Smooth muscle cell of the brain vasculature (primary cell): ENCODE data around the gene EPHA10.
"Not testable (repeated sequence)": the region's sequence is repeated elsewhere in the genome, so short reads cannot be mapped to it uniquely, and the experiment has no call there.

ENCODE experiments used
- DNase-seq: peaks from one replicate; pipeline ENCODE4 v3.0.0-alpha.2; 2012; ENCODE audit warnings: low read depth, low spot score

EPHA10 gene

DNA sequence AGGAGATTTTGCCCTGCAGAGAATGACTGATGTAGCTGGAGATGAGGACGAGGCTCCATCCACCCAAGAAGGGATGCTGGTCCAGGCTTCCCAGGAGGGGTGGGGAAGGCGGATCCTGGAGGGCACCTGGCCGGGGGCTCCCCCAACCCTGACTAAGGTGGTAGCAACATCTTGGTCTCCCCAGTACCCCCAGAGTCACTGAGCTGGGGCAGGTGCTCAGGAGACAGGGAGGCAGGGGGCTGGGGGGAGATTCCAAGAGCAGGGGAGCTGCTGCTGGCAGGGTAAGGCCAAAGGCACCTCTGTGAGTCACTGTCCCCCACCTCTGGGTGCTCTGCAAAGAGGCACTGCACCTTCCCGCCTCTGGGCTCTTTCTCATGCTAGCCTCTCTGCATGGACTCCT, 48.6 kb downstream of the EPHA10 start:
- DNase-seq: no peak

DNA sequence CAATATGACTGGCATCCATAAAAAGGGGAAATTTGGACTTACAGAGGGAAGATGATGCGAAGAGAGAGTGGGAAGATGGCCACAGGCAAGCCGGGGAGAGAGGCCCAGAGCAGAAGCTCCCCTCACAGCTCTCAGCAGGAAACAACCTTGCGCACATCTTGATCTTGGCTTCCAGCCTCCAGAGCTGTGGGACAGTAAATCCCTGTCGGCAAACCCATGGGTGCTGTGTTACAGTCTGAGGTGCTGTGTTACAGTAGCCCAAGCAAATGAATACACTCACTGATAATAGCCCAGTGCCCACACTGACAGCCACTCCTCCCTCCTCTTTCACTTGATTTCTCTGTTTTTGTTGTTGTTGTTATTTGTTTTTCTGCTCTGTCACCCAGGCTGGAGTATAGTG, 50.2 kb downstream of the EPHA10 start:
- no peak for DNase-seq

- DNase-seq: no peak
These were observed 50.7 kb downstream of the EPHA10 start for GRCh38 chr1:37714226-37714625.

- DNase-seq: no peak
These were observed 56.4 kb downstream of the EPHA10 start for GRCh38 chr1:37708471-37708870.

GRCh38 chr1:37705399-37705798, 59.5 kb downstream of the EPHA10 start:
- DNase-seq: no peak

GRCh38 chr1:37704966-37705365, 60.0 kb downstream of the EPHA10 start:
- DNase-seq: no peak

- DNase-seq: no peak
These were observed 61.9 kb downstream of the EPHA10 start for GRCh38 chr1:37703061-37703460.

DNA sequence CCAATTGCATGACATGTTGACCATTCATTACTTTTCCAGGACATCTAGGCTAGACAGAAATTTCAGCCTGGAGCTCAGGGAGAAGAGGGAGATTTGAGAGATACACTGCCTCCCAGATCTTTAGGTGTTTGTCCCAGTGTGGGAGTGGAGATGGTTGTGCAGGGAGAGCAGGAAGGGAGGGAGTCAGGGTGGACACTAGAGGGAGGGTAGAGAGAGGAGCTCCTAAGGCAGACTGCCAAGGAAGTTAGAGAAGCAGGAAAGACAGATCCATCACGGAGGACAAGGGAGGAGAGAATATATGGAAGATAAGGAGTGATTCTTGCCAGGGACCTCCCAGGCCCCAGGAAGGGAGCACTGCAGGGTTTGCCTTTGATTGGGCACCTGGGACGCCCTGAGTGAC, 63.9 kb downstream of the EPHA10 start:
- no peak for DNase-seq

DNA sequence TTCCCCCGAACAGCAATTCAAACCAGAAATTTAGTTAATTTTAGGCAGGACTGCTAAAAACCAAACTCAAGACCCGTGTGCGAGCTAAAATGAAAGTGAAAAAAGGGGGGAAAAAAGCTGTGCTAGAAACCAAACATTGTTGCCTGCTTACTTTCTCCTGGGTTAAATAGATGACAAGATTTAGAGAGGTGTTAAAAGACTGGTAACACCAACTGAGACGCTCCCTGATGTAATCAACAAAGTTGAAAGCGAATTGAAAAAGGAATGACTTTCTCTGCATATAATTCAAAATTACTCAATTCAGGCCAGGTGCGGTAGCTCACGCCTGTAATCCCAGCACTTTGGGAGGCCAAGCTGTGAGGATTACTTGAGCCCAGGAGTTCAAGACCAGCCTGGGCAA, 65.8 kb downstream of the EPHA10 start:
- DNase-seq: no peak

DNA sequence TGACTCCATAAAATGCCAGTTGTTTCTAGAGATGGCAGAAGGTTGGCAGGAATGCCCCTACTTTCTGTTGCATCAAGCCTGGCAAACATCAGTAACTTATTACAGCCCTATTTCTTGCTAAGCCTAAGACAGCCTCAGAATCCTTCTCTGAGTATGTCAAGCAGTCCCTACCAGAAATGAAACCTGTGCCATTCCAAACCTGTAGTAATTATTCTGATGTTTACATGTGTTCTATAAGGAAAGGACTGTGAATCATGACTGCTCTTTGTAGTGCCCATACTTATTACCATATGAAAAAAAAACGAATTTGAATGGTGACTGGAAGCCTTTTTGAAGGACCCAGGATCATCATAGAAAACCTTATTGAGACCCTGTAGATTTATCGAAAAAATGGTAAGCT, 67.2 kb downstream of the EPHA10 start:
- DNase-seq: no peak

DNA sequence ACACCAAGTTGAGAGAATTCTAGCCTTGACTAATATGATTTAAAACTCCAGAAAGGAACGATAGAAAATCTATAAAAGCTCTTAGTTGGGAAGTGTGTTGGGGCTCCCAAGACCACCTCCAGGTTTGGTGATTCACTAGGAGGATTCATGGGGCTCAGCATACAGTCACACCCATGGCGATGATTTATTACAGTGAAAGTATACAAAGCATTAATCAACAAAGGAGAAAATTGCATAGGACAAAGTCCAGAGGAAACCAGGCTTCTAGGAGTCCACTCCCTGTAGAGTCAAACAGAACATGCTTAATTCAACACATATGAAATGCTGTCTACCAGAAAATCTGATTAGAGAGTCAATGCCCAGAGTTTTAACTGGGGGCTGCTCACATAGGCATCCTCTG, 67.8 kb downstream of the EPHA10 start:
- DNase-seq: no peak

- DNase-seq: no peak
These were observed 72.1 kb downstream of the EPHA10 start for GRCh38 chr1:37692834-37693175.

- DNase-seq: peak; percentile 93
These were observed 72.7 kb downstream of the EPHA10 start, which contains the start of gene CDCA8 for GRCh38 chr1:37692078-37692833. Gene CDCA8, plus strand, starts transcription at chr1:37692516. Its CDS starts 175 bp downstream, at chr1:37692691.

- DNase-seq: no peak
These were observed 73.3 kb downstream of the EPHA10 start for GRCh38 chr1:37691497-37692077.

- DNase-seq: no peak
These were observed 76.0 kb downstream of the EPHA10 start for GRCh38 chr1:37688926-37689325.

- DNase-seq: not testable (repeated sequence)
These were observed 77.2 kb downstream of the EPHA10 start for GRCh38 chr1:37687764-37688163.

- no peak for DNase-seq
These were observed 79.2 kb downstream of the EPHA10 start for GRCh38 chr1:37685722-37686121.

DNA sequence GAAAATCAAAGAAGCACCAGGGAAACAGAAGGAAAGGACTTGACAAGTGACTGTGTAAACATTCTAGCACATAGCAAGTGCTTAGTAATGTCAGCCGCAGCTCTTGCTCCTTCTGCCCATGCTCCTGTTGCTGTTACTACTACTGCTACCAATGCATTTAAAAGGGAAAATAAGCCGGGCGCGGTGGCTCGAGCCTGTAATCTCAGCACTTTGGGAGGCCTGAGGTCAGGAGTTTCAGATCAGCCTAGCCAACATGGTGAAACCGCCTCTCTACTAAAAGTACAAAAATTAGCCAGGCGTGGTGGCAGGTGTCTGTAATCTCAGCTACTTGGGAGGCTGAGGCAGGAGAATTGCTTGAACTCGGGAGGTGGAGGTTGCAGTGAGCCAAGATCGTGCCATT, 80.7 kb downstream of the EPHA10 start:
- not testable (repeated sequence) for DNase-seq

DNA sequence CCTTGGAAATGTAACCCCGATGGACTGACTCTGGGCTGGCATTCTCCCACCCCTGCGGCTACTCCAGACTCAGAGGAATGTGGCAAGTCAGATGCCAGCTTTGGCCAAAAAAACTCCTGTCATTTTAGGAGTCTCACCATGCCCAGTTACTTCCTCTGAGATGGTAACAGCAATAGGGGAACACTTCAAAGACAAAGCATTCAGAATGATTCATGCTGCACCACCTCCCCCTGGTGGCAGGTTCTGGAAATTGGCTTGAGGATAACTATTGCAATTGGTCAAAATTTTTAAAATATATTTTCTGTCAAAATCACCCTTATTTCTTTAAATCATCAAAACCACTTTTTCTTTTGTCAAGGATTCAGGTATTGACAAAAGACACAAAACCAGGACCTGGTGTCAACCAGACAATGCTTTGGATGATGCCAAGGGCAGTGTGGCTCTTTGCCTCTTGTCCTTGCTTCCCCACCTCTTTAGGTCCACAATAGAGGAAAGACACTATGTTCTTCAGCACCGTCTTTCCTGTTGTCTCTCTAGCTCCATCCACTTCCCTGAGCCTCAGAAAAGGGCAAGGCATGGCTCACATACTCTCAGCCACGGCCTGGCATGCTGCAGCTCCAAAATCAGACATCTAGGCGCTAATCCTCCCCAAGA, 82.5 kb downstream of the EPHA10 start:
- DNase-seq: no peak

GRCh38 chr1:37680933-37681332, 84.0 kb downstream of the EPHA10 start:
- DNase-seq: no peak

- no peak for DNase-seq
These were observed 87.1 kb downstream of the EPHA10 start for GRCh38 chr1:37677808-37678207.

DNA sequence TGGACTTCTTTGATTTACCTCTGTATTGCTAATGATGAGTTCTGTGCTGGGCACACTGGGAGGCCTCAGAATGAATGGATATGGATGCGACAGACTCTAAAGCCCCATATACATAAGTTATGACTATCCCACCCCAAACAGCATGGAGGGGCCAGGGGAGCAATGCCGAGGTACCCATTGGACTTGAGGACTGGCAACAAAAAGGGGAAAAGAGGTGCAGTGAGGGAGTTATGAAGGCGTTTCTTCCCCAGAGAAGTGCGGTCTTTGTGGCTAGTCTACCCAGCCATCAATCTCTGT, 87.8 kb downstream of the EPHA10 start:
- DNase-seq: no peak
